ENCODE results near the gene PTX3.

Gene PTX3

DNA sequence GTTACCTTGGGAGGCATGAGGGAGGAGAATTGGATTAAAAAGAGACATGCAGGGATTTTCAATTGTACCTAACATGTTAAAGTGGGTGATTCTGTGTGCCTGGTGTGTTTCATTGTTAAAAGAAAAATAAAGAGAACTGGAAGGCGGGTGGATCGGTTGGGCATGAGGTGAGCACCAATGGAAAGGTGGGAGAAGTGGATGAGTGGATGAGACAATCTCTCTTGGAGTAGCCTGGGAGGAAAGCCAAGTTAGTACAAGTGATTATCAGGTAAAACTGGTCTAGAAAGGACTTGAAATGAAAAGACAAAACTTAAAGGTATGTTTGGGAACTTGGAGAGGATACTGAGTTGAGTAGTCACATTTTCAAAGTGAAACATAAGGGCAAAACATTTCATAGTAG, 54.5 kb downstream of the PTX3 start:
- TF ChIP-seq, protein P1, sequence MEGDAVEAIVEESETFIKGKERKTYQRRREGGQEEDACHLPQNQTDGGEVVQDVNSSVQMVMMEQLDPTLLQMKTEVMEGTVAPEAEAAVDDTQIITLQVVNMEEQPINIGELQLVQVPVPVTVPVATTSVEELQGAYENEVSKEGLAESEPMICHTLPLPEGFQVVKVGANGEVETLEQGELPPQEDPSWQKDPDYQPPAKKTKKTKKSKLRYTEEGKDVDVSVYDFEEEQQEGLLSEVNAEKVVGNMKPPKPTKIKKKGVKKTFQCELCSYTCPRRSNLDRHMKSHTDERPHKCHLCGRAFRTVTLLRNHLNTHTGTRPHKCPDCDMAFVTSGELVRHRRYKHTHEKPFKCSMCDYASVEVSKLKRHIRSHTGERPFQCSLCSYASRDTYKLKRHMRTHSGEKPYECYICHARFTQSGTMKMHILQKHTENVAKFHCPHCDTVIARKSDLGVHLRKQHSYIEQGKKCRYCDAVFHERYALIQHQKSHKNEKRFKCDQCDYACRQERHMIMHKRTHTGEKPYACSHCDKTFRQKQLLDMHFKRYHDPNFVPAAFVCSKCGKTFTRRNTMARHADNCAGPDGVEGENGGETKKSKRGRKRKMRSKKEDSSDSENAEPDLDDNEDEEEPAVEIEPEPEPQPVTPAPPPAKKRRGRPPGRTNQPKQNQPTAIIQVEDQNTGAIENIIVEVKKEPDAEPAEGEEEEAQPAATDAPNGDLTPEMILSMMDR (IDR thresholded peaks at IDR 0.05; ENCODE audit: insufficient read depth, low read length, poor library complexity, severe bottlenecking) = no peak
- Histone ChIP-seq H3K27me3 (replicated peaks; ENCODE audit: control insufficient read depth, insufficient read depth, low read length) (no peaks in the 10 kb centered on the region), H3K4me3 (replicated peaks; ENCODE audit: low read depth, low read length) (no peak overlapping the region), H3K36me3 (ENCODE audit: control insufficient read depth, insufficient read depth, low read length) (no peaks in the 10 kb centered on the region)
- no peak for DNase-seq (ENCODE audit: extremely low read depth, insufficient read length)

Data from GM06990 (cell line).